Smooth muscle cell of the brain vasculature (primary cell): Measurements from ENCODE around the gene ESRRB.

Source experiments
- DNase-seq: peaks from one replicate; pipeline ENCODE4 v3.0.0-alpha.2; 2012; ENCODE audit warnings: low read depth, low spot score

ESRRB gene

GRCh38 chr14:76375947-76376404 is at the start of gene ESRRB:
ESRRB (plus strand) TSS chr14:76376137; CDS start chr14:76376402, 265 bp downstream.
- no peak for DNase-seq

- DNase-seq = no peak
These were observed 48.8 kb upstream of the ESRRB start for GRCh38 chr14:76326918-76327689.

DNA sequence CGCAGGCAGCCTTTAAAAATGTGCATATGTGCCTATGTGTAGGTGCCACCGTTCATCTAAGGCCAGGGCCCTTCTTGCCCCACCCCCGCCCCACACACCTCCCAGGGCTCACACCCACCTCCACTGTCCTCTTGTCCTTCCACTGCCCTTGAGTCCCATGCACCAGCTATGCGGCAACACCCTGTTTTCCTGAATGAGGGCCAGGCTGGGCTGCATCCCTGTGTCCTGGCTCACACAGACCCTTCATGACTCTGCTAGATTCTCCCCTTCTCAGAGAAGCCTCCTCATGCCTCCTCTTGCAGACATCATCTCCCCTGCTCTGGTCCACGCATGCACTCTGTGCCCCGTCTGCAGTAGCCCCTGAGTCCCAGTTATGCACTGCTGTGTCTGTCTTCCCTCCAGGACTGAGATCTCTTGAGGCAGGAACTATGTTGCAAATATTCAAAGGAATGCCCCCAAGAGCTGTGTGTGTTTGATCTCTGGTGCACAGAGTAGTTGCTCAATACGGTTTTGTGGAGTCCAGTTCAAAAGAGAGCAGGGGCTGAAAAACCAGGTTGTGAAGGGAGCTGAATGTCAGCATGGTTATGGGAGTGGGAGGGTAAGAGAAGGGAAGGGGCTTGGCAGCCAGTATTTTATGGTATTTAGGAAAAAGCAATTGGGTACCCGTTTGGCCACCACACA is 47.3 kb upstream of the ESRRB start:
- no peak for DNase-seq

- DNase-seq = no peak
These were observed 46.6 kb upstream of the ESRRB start for GRCh38 chr14:76329154-76329928.

DNA sequence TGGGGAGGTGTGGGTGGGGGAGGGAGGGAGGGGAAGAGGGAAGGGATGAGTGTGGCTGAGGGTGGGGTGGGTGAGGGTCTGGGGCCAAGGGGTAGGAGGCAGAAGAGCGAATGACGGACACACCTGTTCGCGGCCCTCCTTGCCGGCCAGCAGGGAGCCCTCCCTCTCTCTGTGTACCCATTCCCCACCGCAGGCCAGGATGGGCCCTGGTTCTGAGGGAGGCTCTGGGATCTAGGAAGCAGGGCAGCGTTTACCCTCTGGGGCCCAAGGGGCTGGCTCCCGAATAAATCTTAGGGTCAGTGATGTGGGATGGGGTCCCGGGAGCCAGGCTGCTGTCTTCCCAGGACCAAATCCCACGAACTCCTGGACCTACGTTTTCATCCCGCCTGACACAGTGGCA is 46.0 kb upstream of the ESRRB start:
- no peak for DNase-seq

GRCh38 chr14:76330411-76331327 is 45.3 kb upstream of the ESRRB start:
- no peak for DNase-seq

- DNase-seq = no peak
These were observed 44.5 kb upstream of the ESRRB start for GRCh38 chr14:76331328-76332011.

DNA sequence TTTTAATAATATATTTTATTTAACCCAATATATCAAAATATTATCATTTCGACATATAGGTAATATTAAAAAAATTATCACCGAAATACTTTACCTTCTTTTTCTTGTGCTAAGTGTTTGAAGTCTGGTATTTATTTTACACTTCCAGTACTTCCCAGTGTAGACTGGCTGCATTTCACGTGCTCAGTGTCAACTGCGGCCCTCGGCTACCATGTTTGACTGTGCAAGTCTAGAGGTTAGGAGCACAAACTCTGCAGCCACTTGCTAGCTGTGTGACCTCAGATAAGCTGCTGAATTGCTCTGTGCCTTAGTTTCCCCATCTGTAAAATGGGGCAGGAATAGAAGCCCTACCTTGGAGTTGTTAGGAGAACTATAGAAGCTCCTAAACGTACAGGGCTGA is 42.3 kb upstream of the ESRRB start:
- no peak for DNase-seq

- no peak for DNase-seq
These were observed 41.6 kb upstream of the ESRRB start for GRCh38 chr14:76334316-76334715.

DNA sequence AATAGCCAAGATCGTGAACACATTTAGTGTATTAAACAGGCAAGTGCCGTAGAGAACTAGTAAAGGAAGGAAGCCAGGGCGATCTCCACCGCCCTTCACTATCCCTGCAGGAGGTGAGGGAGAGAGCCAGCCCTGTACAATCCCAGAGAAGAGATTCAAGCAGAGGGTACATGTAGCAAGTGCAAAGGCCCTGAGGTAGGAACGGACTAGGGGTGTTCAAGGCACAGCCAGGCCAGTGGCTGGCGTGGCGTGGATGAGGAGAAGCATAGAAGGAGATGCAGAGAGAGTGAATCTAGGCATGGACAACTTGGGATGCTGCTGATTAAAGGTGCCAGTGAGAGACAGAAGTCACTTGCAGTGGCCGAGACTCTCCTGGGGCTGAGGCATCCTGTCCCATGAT is 39.1 kb upstream of the ESRRB start:
- DNase-seq = no peak

DNA sequence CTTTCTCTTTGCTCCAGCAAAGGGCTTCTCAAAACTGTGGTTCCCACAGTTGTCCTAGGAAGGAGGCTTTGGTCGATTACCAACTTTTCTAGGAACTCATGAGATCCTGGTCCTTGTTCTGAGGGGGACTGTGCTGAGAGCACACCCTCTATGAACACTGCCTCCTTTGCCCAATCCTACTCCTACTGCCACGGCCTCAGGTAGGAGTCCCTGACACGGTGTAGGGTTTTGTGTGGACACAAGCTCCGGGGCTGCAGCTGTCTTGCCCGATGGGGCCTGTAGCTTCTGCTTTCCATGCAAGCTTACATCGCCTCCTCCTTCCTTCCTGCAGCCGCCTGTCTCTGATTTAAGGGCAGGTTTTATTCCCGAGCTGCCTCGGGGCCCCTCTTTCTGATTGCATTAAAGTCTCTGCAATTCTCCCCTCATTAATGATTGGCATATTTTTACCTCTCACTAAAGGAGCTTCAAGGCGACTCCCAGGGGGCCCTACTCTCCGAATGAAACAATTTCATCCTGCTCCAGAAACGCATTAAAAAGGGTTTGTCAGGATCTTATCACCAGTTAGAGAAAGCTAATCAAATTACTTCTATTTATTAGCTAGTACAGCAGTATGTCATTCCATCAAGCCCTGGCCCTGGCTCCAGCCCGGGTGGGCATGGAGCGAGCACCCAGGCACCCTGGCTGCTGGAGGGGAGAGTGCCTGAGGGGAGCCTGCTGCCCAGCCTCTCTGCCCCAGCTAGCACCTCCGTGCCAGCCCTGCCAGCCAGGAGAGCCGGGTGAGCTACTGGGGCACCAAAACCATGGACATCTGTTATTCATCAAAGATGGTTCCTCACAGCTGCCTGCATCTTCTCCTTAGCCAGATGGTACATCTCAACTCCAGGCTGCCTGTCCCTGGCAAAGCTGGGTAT is 38.0 kb upstream of the ESRRB start:
- DNase-seq = no peak

DNA sequence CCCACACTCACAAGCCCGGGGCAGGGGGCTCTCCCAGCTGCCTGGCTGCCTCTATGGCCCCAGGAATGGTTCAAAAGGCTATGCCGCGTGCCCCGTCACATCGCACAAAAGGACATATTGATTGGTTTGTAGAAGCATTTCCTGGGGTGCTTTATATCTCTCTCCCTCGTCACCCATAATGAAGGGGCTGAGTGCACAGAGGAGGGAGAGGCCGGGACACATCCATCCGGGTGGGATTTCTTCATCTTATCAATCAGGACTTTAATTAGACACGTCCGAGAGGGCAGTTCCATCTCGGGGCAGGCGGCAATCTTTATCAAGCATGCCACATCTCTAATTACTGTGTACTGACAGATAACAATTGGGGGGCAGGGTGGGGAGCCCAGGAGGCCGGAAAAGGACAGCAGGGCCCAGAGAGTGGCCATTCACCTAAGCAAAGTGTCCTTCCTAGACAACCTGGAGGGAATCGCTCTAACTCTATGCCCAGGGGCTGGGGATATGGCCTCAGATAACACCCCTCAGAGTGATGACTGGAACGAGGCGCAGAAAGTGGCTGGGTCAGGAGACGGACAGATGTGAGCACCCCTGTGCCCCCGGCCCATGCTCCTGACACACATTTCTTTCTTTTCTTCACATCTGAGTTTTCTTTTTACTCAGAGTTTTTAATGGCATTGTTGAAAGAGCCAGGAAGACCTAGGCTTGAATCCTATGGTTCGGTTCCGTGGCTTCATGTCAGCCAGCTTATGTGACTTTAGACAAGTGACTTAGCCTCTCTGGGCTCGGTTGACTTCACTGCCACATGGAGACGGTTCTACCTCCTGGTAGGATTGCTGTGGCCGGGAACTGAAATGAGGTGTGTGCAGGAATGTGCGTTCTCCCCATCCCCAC is 36.0 kb upstream of the ESRRB start:
- DNase-seq = no peak

DNA sequence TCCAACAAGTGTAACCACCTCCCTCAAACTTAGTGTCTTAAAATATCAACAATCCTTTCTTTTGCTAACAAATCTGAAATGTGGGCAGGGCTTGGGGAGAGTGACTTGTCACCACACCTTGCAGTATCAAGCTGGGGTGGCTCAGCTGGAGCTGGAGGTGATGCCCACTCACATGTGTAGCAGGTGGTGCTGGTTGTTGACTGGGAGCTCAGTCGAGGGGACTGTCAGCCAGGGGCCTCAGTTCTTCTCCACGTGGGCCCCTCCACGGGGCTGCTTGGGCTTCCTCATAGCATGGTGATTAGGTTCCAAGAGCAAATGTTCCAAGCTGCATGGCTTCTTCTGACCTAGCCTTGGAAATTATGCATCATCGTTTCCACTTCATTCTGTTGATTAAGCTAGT is 32.6 kb upstream of the ESRRB start:
- no peak for DNase-seq

DNA sequence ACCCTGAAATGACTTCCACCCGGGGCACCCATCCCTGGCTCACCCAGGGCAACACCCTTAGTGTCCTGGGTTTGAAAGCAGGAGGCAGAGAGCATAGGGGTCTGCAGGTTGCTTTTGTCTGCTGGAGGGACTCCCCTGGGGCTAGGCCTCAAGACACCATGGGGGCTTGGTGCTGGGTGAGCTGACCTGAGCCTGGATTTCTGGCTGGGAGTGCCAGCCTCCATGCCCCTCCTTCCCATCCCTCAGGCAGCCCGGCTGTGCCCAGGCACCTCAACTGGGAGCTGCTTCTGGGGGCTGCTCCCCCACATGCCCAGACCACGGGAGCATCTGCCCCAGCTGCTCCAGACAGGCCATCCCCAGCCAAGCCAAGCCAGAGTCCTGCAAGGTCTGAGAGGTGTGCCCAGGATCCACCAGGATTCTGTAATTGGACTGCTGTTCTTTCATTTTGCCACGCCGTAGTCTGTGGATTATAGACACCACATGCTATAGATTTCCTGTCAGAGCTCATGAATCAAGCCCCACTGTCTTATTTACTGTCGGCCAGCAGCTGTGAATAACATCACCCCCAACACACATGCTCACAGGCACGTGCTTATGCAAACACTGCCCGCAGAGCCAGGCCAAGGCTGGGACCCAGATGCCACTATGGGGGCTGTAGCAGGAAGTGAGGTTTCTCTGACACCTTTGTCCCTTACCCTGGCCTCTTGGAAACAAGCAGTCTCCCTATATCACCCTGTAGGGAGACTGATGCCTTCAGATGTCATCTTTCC is 29.4 kb upstream of the ESRRB start:
- DNase-seq = no peak

GRCh38 chr14:76348898-76349297 is 27.0 kb upstream of the ESRRB start:
- peak; percentile 13 for DNase-seq

- DNase-seq = no peak
These were observed 25.9 kb upstream of the ESRRB start for GRCh38 chr14:76349993-76350392.

- no peak for DNase-seq
These were observed 25.3 kb upstream of the ESRRB start for GRCh38 chr14:76350671-76351070.

GRCh38 chr14:76351941-76352340 is 24.0 kb upstream of the ESRRB start:
- no peak for DNase-seq
